Erythroblast (primary cell): ENCODE results near the gene MCM3AP.
"Not testable (repeated sequence)": the region's sequence is repeated elsewhere in the genome, so short reads cannot be mapped to it uniquely, and the experiment has no call there.

Experiments
- GATA1 ChIP-seq: IDR thresholded peaks from 2 replicates; pipeline ENCODE4 v1.6.1; 2011; ENCODE audit warnings: low read depth, mild to moderate bottlenecking, control low read depth, low read length, moderate library complexity
- POLR2A ChIP-seq: IDR thresholded peaks from 2 replicates; pipeline ENCODE4 v1.6.1; 2011; ENCODE audit warnings: mild to moderate bottlenecking, low read length

DNA sequence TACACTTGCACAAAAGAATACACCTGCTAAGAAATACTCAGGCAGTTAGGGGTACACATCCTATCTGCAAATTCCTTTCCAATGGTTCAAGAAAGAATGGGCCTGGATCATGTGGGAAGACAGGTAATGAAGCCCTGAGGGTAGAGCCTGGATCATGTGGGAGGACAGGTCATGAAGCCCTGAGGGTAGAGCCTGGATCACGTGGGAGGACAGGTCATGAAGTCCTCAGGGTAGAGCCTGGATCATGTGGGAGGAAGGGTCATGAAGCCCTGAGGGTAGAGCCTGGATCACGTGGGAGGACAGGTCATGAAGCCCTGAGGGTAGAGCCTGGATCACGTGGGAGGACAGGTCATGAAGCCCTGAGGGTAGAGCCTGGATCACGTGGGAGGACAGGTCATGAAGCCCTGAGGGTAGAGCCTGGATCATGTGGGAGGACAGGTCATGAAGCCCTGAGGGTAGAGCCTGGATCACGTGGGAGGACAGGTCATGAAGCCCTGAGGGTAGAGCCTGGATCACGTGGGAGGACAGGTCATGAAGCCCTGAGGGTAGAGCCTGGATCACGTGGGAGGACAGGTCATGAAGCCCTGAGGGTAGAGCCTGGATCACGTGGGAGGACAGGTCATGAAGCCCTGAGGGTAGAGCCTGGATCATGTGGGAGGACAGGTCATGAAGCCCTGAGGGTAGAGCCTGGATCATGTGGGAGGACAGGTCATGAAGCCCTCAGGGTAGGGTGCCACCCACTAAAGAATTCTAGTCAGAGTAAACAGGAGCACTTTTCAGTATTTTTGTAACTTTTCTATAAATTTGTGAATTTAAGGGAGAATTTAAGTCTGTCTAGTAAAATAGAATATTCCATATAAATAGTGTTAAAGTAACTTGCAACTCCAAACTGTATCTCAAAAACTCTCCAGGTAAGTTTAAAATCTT is 84.3 kb downstream of the MCM3AP start:
- not testable (repeated sequence) for TF ChIP-seq POLR2A, GATA1
